NCI-H345 treated with DMSO at 0.1 percent for 48 hours (cell line): ENCODE measurements around the gene GNAT2.

ENCODE experiments used
- DNase-seq: peaks from one replicate; lab custom pipeline; 2025; ENCODE audit not compliant: unreplicated experiment; lab: John Stamatoyannopoulos, UW

The GNAT2 gene

DNA sequence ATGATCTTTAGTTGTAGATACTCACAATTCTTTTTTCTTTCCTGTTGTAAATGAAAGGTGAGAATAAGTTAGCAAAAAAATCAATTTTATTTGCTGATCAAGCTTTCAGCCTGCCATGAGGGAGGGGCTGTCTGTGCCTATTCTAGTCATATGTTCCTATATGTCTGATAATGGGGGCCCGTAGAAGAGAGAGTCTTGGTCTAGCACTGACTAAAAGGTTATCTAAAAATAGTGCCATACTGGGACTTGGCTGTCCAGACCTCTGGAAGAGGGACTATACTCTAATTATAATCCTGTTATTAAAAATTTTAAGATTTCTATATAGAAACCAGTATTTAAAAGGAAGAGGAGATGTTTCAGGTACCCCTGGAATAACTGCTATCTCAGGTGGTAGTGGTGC is 52.4 kb downstream of the GNAT2 start:
- DNase-seq: no peak

DNA sequence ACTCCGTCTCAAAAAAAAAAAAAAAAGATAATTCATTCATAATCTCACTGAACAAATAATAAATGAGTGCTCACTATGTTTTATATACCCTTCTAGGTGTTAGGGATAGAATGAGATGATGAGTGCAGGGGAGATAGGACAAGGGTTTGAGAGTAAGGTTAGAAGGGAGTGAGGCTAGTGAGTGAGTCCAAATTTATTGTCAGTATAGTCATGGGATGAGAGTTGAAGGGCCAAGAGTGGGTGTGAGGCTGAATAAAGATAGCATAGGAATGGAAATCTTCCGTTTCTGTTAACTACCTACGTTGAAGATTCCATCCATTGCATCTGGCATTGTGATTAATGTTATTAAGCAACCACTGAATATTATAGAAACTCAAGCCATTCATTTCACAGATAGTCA is 54.2 kb downstream of the GNAT2 start:
- no peak for DNase-seq

GRCh38 chr1:109564194-109564878 is 55.1 kb downstream of the GNAT2 start:
- DNase-seq: no peak

GRCh38 chr1:109559995-109560394 is 59.4 kb downstream of the GNAT2 start:
- DNase-seq: no peak

- DNase-seq: no peak
Measured at GRCh38 chr1:109557520-109557919, 61.9 kb downstream of the GNAT2 start.

GRCh38 chr1:109556563-109556962 is 62.9 kb downstream of the GNAT2 start:
- DNase-seq: no peak
